Measurements from ENCODE around the gene EVC. TPM values are rescaled to one million over a fixed set of nuclear protein-coding genes. Genes with fewer than 3 reads are reported as not detected.

The EVC gene
- total and polyA plus RNA-seq, 2 of the 8 experiments (the other 6 are each of a cell fraction or from before 2014, with no cell fraction given): 2.6 to 9.8 TPM

- TF ChIP-seq TEAD4 (IDR thresholded peaks at IDR 0.05; ENCODE audit: low read depth, low read length) (no peak), TAF7 (optimal IDR thresholded peaks at IDR 0.05; ENCODE audit: borderline replicate concordance, low read depth, low read length) (no peak), CHD7 (IDR thresholded peaks at IDR 0.05; ENCODE audit: insufficient replicate concordance, low read length) (no peak), CBX5 (IDR thresholded peaks at IDR 0.05; ENCODE audit: low read depth, low read length) (no peak), FOSL1 (IDR thresholded peaks at IDR 0.05; ENCODE audit: insufficient read depth, low read depth, low read length) (no peak), EP300 (IDR thresholded peaks at IDR 0.05; ENCODE audit: borderline replicate concordance in 1 of 2, low read depth in 2 of 2, low read length in 2 of 2) (no peak), RAD21 (IDR thresholded peaks at IDR 0.05 in 1 of 2, conservative IDR thresholded peaks at IDR 0.05 in 1 of 2; ENCODE audit: low read depth in 2 of 2, low read length in 2 of 2) (peak; percentile 50 to 53), RFX5 (IDR thresholded peaks at IDR 0.05; ENCODE audit: borderline replicate concordance, low read depth, low read length) (no peak)
These were observed 8.5 kb downstream of the EVC start (continued) for GRCh38 chr4:5719350-5720055.

Data from H1 (cell line).